ENCODE data around the gene TIE1. TPM values are rescaled to one million over a fixed set of nuclear protein-coding genes. Genes with fewer than 3 reads are reported as not detected.

The TIE1 gene
- total and polyA plus RNA-seq, 9 of the 15 experiments (the other 6 are each of a cell fraction or from before 2014, with no cell fraction given): 0.07 to 0.49 (median 0.14) TPM; not detected in 4

GRCh38 chr1:43352881-43353280, 52.1 kb downstream of the TIE1 start:
- no peaks in the 10 kb centered on the region for H3K27me3 ChIP-seq (ENCODE audit: control insufficient read depth in 2 of 2, insufficient read depth in 2 of 2, low read length in 2 of 2)
- no peak for FAIRE-seq
- H3K79me2 ChIP-seq (ENCODE audit: control insufficient read depth, insufficient read depth, low read length): no peaks in the 10 kb centered on the region; the same call in 2 of the 3 replicates
- no peak for DNase-seq (ENCODE audit: extremely low read depth in 1 of 4, low spot score in 3 of 4)
- no peak overlapping the region for H3K27ac ChIP-seq (ENCODE audit: extremely low read depth, low read depth, low read length)
- no peaks in the 10 kb centered on the region for H3K9me3 ChIP-seq (replicated peaks; ENCODE audit: control insufficient read depth, insufficient read depth, low read depth, low read length)
- no peaks in the 10 kb centered on the region for H4K20me1 ChIP-seq (replicated peaks; ENCODE audit: control insufficient read depth, insufficient read depth, low read length)
- no peak for TF ChIP-seq ZNF408 (CRISPR knock-in tag; IDR thresholded peaks at IDR 0.05; ENCODE audit: low read depth)
- TF ChIP-seq, protein P1, sequence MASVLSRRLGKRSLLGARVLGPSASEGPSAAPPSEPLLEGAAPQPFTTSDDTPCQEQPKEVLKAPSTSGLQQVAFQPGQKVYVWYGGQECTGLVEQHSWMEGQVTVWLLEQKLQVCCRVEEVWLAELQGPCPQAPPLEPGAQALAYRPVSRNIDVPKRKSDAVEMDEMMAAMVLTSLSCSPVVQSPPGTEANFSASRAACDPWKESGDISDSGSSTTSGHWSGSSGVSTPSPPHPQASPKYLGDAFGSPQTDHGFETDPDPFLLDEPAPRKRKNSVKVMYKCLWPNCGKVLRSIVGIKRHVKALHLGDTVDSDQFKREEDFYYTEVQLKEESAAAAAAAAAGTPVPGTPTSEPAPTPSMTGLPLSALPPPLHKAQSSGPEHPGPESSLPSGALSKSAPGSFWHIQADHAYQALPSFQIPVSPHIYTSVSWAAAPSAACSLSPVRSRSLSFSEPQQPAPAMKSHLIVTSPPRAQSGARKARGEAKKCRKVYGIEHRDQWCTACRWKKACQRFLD (CRISPR knock-in tag; IDR thresholded peaks at IDR 0.05): no peak
- no peak for TF ChIP-seq RAD21 (CRISPR knock-in tag; conservative IDR thresholded peaks at IDR 0.05 in 1 of 2, IDR thresholded peaks at IDR 0.05 in 1 of 2)
- 0 out of 2 replicates have a peak, but pooled peaks have one; percentile 31 for TF ChIP-seq LEF1 (IDR thresholded peaks at IDR 0.05)
- intact Hi-C loops (cut with micrococcal nuclease): no loop called here
- peaks cover 2 to 18% of the 10 kb centered on the region in 2 experiments; a peak in 3 of 5 replicates for H3K4me1 ChIP-seq (replicated peaks in 1 of 2; ENCODE audit: control insufficient read depth in 2 of 2, insufficient read depth in 2 of 2, low read length in 2 of 2)
- no peak overlapping the region for H2AFZ ChIP-seq (ENCODE audit: low read depth, low read length)
- in situ Hi-C loops (cut with MboI): no loop called here
- ATAC-seq: no peak
- H3K9me1 ChIP-seq (ENCODE audit: control insufficient read depth, insufficient read depth, low read length): no peaks in the 10 kb centered on the region
- no peaks in the 10 kb centered on the region for H3K36me3 ChIP-seq (ENCODE audit: control insufficient read depth, insufficient read depth, low read length)
- ChIA-PET POLR2A (interaction anchor here (0.6 to 1.1 kb wide), 7 partner anchors 9 to 315 kb away, joined by 3 to 5 read pairs (median 3); no protein-coding TSS in a partner anchor), CTCF (ENCODE audit: low intra/inter-chr PET ratio) (no interaction called here)
- WGBS (ENCODE audit: insufficient coverage, low coverage, missing lambda C conversion rate): 19% methylated on average over 3 of the region's 3 CpGs
- H3K9ac ChIP-seq (ENCODE audit: insufficient read depth in 1 of 2, low read depth in 2 of 2, low read length in 2 of 2): no peak overlapping the region
- no peak overlapping the region for H3K4me2 ChIP-seq (ENCODE audit: insufficient read depth, low read length)
- no TSS peak for BruUV-seq (replicated peaks)
- H3K4me3 ChIP-seq: no peak overlapping the region
